ENCODE data around the gene SSR3. TPM values are rescaled to one million over a fixed set of nuclear protein-coding genes. Genes with fewer than 3 reads are reported as not detected.

SSR3 gene
- total and polyA plus RNA-seq, 2 of the 13 experiments (the other 11 are each of a cell fraction or from before 2014, with no cell fraction given): 229 to 325 TPM

DNA sequence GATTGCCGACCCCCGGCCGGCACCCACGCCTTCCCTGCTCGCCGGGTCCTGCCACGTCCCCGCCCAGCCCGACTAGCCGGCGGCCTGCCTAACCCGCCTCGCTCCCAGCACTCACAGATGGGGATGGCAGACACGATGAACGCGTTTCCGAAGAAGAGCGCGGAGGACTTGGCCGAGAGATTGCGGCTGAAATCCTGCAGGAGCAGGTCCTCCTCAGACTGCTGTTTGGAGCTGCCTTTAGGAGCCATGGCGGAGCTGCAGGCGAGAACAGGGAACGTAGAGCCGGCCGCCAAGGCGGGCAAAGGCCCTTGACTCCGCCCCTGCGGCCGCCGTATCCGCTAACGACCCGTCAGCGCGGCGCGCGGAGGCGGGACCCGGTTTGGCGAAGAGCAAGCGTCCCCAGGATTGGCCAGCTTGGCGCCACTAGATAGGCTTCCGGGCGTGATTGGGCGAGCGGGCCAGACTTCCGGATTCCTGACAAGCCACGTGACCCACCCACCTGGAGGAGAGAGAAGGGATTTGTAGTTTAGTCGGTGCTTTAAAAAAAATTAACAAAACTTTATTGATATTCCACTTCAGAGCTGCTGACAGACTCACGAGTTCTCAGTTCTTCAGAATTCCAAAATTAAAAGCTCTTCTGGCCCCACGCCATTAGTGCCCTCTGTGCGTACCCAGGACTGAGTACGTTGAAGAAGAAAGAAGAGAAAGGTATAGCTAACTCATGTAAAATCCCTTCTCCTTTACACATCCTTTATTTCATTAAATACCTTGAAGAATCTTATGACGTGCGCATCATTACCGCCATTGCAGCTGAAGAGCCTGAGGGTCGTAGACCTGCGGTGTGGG, at the start of gene SSR3 (continued):
- TF ChIP-seq, protein P1, sequence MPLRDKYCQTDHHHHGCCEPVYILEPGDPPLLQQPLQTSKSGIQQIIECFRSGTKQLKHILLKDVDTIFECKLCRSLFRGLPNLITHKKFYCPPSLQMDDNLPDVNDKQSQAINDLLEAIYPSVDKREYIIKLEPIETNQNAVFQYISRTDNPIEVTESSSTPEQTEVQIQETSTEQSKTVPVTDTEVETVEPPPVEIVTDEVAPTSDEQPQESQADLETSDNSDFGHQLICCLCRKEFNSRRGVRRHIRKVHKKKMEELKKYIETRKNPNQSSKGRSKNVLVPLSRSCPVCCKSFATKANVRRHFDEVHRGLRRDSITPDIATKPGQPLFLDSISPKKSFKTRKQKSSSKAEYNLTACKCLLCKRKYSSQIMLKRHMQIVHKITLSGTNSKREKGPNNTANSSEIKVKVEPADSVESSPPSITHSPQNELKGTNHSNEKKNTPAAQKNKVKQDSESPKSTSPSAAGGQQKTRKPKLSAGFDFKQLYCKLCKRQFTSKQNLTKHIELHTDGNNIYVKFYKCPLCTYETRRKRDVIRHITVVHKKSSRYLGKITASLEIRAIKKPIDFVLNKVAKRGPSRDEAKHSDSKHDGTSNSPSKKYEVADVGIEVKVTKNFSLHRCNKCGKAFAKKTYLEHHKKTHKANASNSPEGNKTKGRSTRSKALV (CRISPR knock-in tag; IDR thresholded peaks at IDR 0.05): no peak
- no peak for TF ChIP-seq ZNF709 (CRISPR knock-in tag; IDR thresholded peaks at IDR 0.05)
- TF ChIP-seq ZNF839 (CRISPR knock-in tag; IDR thresholded peaks at IDR 0.05; ENCODE audit: borderline replicate concordance): peak; percentile 75
- no peak; the same call in 1 of the 2 replicates for TF ChIP-seq SRY (CRISPR knock-in tag; IDR thresholded peaks at IDR 0.05)
- no peak for TF ChIP-seq SMAD1 (CRISPR knock-in tag; IDR thresholded peaks at IDR 0.05; ENCODE audit: borderline replicate concordance, low read depth)
- TF ChIP-seq MED8 (CRISPR knock-in tag; IDR thresholded peaks at IDR 0.05; ENCODE audit: insufficient replicate concordance): no peak
- TF ChIP-seq ZNF616 (CRISPR knock-in tag; IDR thresholded peaks at IDR 0.05; ENCODE audit: low read depth): no peak
- no peak for TF ChIP-seq ZNF10 (CRISPR knock-in tag; IDR thresholded peaks at IDR 0.05; ENCODE audit: borderline replicate concordance, low read depth)
- TF ChIP-seq SNAI1 (CRISPR knock-in tag; IDR thresholded peaks at IDR 0.05; ENCODE audit: borderline replicate concordance): no peak
- TF ChIP-seq, protein P2, sequence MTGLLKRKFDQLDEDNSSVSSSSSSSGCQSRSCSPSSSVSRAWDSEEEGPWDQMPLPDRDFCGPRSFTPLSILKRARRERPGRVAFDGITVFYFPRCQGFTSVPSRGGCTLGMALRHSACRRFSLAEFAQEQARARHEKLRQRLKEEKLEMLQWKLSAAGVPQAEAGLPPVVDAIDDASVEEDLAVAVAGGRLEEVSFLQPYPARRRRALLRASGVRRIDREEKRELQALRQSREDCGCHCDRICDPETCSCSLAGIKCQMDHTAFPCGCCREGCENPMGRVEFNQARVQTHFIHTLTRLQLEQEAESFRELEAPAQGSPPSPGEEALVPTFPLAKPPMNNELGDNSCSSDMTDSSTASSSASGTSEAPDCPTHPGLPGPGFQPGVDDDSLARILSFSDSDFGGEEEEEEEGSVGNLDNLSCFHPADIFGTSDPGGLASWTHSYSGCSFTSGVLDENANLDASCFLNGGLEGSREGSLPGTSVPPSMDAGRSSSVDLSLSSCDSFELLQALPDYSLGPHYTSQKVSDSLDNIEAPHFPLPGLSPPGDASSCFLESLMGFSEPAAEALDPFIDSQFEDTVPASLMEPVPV (CRISPR knock-in tag; IDR thresholded peaks at IDR 0.05): 0 out of 2 replicates have a peak, but pooled peaks have one; percentile 74
- TF ChIP-seq GMEB1 (CRISPR knock-in tag; IDR thresholded peaks at IDR 0.05; ENCODE audit: borderline replicate concordance): peak; percentile 94
- no peak for TF ChIP-seq TBP (CRISPR knock-in tag; IDR thresholded peaks at IDR 0.05)
- no peak for TF ChIP-seq ZNF512B (CRISPR knock-in tag; IDR thresholded peaks at IDR 0.05; ENCODE audit: borderline replicate concordance)
- 0 out of 2 replicates have a peak, but pooled peaks have one; percentile 16 for TF ChIP-seq ZNF556 (CRISPR knock-in tag; IDR thresholded peaks at IDR 0.05; ENCODE audit: borderline replicate concordance)
- no peak for TF ChIP-seq EZH2 (conservative IDR thresholded peaks at IDR 0.05; ENCODE audit: low read depth, low read length)
- no peak; the same call in 1 of the 2 replicates for TF ChIP-seq CEBPG (CRISPR knock-in tag; IDR thresholded peaks at IDR 0.05)
- TF ChIP-seq CSRNP2 (CRISPR knock-in tag; conservative IDR thresholded peaks at IDR 0.05; ENCODE audit: low read depth): no peak
- no peak for TF ChIP-seq KAT2B (IDR thresholded peaks at IDR 0.05; ENCODE audit: borderline replicate concordance, low read depth, low read length)
